ENCODE results near the gene MARCHF2.

Gene MARCHF2

DNA sequence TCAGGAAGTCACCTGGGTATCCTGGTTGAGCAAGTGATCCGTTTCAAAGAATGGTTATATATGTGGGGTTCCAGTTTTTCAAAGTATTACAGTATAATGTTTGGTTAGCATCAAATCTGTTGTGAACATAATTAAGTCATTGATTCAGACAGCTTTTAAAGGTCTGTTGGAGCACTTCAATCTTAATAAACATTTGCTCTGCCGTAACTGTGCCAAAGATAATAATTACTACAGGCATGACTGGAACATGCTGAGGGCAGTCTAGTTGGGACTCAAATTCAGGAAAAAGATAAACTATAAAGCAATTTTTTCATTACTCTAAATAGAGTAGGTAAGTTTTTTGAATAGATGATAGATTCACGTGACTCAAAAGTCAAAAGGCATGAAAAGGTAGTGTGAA lies 55.0 kb downstream of the MARCHF2 start:
- in situ Hi-C loops (cut with MboI; ENCODE audit: low pct_unique_long_range_greater_than_20kb, low sequenced_read_pairs): no loop called here
- no peak for DNase-seq

- DNase-seq: no peak
- in situ Hi-C loops (cut with MboI; ENCODE audit: low pct_unique_long_range_greater_than_20kb, low sequenced_read_pairs): no loop called here
Measured at GRCh38 chr19:8468761-8469373, 55.8 kb downstream of the MARCHF2 start.

GRCh38 chr19:8469613-8470368 lies 56.7 kb downstream of the MARCHF2 start:
- DNase-seq: no peak
- in situ Hi-C loops (cut with MboI; ENCODE audit: low pct_unique_long_range_greater_than_20kb, low sequenced_read_pairs): no loop called here

DNA sequence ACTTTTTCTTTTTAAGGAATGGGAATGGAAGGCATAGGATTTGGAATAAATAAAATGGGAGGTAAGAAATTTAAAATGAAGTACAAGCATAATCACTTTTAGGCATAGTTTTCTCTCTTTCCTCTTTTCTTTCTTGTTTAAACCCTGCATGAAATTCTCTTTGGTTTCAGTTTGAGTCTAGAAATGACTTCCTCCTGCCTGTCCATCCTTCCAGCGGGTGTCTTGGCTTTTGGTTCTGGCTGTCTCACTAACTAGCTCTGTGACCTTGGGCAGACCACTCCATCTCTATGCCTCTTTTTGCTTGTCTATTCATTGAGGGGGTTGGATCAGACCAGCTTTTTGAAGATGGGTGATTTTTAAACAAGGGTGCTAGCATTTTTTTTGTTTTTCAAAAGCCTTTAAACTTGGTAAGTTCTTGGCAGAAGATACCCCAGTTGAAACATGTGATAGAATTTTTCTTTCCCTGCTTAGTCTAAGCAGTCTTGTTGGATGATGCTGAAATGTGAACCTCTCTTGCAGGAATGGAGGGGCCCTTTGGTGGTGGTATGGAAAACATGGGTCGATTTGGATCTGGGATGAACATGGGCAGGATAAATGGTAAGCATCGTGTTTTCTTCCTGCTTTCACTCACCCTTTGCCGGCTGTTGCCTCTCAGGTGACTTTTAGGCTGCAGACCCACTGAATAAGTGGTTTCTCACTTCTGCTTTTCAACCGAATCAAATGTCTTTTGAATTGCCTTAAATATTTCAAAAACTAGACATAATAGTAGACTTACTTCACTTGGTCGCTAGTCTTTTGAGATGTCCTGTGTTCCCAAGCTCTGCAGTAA lies 60.8 kb downstream of the MARCHF2 start:
- in situ Hi-C loops (cut with MboI; ENCODE audit: low pct_unique_long_range_greater_than_20kb, low sequenced_read_pairs): no loop called here
- DNase-seq: no peak

DNA sequence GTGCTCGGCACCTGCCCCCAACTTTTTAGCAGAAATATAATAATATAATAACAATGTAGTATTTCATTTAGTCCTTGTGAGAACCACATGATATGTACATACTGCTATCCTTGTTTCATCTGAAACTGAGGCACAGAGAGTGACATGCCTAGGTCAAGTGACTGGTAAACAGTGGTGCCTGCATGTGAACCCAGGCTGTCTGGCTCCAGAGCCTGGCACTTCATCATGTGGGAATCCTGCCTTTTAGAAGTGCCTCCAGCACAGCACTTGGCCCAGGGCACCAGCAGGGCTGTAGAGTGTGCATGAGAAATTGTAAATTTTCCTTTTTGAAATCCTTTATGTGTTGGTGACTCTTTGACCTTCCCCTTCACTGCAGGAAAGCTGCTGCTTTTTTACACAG lies 61.9 kb downstream of the MARCHF2 start:
- in situ Hi-C loops (cut with MboI; ENCODE audit: low pct_unique_long_range_greater_than_20kb, low sequenced_read_pairs): no loop called here
- no peak for DNase-seq

- no peak for DNase-seq
- in situ Hi-C loops (cut with MboI; ENCODE audit: low pct_unique_long_range_greater_than_20kb, low sequenced_read_pairs): no loop called here
Measured at GRCh38 chr19:8476524-8476923, 63.4 kb downstream of the MARCHF2 start.

- DNase-seq: no peak
- in situ Hi-C loops (cut with MboI; ENCODE audit: low pct_unique_long_range_greater_than_20kb, low sequenced_read_pairs): no loop called here
Measured at GRCh38 chr19:8477889-8478288, 64.8 kb downstream of the MARCHF2 start.

DNA sequence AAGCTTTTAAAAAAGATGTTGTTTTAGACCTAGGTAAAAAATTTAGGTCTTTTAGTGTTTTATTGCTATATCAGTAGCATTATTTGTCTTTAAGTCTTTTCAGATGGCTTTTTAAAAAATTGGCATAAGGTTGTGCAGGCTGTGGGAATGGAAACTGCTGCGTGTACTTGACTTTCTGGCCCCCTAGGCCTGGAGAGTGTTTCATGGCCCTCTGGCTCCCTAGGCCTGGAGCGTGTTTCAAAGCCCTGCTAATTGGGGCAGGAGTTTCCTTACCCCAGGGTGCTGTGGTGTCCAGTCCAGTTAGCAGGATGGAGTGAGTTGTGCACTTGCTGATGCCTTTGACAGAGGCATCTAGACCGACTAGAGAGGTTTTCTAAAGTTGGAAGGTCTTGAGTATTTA lies 65.5 kb downstream of the MARCHF2 start:
- DNase-seq: no peak
- in situ Hi-C loops (cut with MboI; ENCODE audit: low pct_unique_long_range_greater_than_20kb, low sequenced_read_pairs): no loop called here

- in situ Hi-C loops (cut with MboI; ENCODE audit: low pct_unique_long_range_greater_than_20kb, low sequenced_read_pairs): no loop called here
- no peak for DNase-seq
Measured at GRCh38 chr19:8481201-8481600, 68.1 kb downstream of the MARCHF2 start.

GRCh38 chr19:8481616-8482015 lies 68.5 kb downstream of the MARCHF2 start:
- no peak for DNase-seq
- in situ Hi-C loops (cut with MboI; ENCODE audit: low pct_unique_long_range_greater_than_20kb, low sequenced_read_pairs): no loop called here

- in situ Hi-C loops (cut with MboI; ENCODE audit: low pct_unique_long_range_greater_than_20kb, low sequenced_read_pairs): no loop called here
- no peak for DNase-seq
Measured at GRCh38 chr19:8482696-8483095, 69.6 kb downstream of the MARCHF2 start.

DNA sequence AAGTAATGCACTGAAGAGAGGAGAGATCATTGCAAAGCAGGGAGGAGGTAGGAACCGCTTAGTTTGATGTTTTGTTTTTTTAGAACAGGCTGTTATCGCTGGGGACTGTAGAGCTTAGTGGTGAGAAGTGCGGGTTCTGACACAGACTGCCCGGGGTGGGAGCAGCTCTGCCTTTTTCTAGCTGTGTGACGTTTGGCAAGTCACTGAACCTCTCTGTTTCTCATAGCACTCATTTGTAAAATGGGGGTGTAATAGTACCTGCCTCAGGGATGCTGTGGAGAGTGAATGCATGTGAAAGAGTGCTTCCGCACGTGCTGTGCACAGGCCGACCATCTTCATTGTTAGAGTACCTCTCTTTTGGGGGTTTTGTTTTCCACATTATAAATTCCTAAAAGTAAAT lies 70.1 kb downstream of the MARCHF2 start:
- in situ Hi-C loops (cut with MboI; ENCODE audit: low pct_unique_long_range_greater_than_20kb, low sequenced_read_pairs): no loop called here
- no peak for DNase-seq

DNA sequence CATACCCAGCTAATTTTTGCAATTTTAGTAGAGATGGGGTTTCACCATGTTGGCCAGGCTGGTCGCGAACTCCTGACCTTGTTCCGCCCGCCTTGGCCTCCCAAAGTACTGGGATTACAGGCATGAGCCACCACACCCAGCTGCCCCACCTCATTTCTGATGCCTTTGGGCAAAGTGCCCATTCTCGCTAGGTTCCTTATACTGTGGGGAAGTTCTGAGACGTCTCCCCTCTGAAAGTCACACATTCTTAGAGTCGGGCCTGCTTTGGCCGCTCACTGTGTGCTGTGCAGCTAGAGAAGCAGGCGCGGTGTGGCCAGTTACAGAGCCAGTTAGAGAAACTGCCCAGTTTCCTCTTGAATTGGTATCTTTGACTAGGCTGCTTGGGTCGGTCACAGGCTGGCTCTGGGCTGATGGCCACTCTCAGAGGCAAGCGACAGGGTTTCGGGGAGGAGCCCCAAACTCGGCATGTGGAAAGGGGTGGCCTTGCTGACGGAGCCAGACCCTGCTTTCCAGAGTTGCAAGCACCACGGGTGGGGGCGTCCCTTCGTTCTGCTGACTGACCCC lies 71.3 kb downstream of the MARCHF2 start:
- DNase-seq: peak; percentile 36
- in situ Hi-C loops (cut with MboI; ENCODE audit: low pct_unique_long_range_greater_than_20kb, low sequenced_read_pairs): no loop called here

DNA sequence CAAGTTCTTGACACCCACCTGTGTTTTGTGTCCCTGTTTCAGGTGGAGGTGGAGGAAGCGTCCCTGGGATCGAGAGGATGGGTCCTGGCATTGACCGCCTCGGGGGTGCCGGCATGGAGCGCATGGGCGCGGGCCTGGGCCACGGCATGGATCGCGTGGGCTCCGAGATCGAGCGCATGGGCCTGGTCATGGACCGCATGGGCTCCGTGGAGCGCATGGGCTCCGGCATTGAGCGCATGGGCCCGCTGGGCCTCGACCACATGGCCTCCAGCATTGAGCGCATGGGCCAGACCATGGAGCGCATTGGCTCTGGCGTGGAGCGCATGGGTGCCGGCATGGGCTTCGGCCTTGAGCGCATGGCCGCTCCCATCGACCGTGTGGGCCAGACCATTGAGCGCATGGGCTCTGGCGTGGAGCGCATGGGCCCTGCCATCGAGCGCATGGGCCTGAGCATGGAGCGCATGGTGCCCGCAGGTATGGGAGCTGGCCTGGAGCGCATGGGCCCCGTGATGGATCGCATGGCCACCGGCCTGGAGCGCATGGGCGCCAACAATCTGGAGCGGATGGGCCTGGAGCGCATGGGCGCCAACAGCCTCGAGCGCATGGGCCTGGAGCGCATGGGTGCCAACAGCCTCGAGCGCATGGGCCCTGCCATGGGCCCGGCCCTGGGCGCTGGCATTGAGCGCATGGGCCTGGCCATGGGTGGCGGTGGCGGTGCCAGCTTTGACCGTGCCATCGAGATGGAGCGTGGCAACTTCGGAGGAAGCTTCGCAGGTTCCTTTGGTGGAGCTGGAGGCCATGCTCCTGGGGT lies 72.7 kb downstream of the MARCHF2 start:
- DNase-seq: no peak
- in situ Hi-C loops (cut with MboI; ENCODE audit: low pct_unique_long_range_greater_than_20kb, low sequenced_read_pairs): no loop called here

GRCh38 chr19:8486661-8487136 lies 73.6 kb downstream of the MARCHF2 start:
- in situ Hi-C loops (cut with MboI; ENCODE audit: low pct_unique_long_range_greater_than_20kb, low sequenced_read_pairs): no loop called here
- no peak for DNase-seq

DNA sequence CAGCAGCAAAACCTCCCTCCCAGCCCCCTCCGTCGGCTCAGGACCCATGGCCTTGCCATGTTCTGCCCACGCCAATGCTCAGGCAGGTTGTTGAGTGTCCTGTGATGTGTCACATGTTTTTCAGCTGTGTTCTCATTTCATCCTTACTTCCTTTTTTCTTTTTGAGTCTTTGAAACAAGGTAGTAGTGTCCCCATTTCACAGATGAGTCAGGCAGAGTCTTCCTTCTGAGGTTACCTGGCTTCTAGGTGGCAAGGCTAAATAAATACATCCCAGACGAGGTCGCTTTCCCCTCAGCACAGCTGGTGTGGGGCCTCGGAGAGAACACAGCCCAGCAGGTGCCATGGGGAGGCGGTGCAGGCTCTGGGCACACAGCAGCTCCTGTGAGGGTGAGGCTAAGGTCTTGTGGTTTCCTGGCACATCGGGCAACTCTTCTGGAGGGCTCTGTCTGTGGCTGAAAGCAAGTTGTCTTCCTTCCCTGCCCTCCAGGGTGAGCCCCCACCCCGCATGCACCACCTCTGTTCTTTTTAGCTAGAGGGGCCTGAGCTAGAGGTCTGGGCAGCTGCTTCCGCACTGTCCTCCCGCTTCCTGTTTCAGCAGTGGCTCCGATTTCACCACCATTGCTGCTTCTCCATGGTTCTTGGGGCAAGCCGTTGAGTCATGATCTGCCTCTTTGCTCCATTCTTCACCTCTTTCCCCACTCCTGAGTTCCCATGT lies 74.2 kb downstream of the MARCHF2 start:
- peak; percentile 98 for DNase-seq
- in situ Hi-C loops (cut with MboI; ENCODE audit: low pct_unique_long_range_greater_than_20kb, low sequenced_read_pairs): no loop called here

DNA sequence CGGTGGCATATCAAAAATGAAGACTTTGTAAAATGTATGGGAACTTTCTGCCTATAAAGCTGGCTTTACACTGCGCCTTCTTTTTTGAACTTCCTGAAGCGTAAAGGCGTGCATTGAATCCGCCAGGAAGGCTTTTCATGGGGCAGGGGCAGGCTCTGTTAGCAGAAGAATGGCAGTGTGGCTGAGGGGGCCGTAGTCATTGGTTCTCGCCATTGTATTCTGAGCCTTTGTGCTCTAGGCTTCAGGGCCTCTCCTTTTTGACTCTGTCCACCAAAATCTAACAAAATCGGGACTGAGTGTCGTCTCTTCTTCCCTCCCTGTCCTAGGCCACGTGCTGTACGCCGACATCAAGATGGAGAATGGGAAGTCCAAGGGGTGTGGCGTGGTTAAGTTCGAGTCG lies 75.3 kb downstream of the MARCHF2 start:
- no peak for DNase-seq
- in situ Hi-C loops (cut with MboI; ENCODE audit: low pct_unique_long_range_greater_than_20kb, low sequenced_read_pairs): no loop called here
